H1 (cell line): ENCODE measurements around the gene HSPA6. TPM values are rescaled to one million over a fixed set of nuclear protein-coding genes. Genes with fewer than 3 reads are reported as not detected.

Experiments used
- CTCF ChIA-PET: fragments of 300-600 bp; sonication (Branson Sonifier 250); formaldehyde crosslinking; loops from one replicate; lab custom pipeline; 2021; ENCODE audit not compliant: partially characterized antibody; lab: Charles Lee
- POLR2A ChIA-PET: fragments of 300-600 bp; sonication (Branson Sonifier 250); formaldehyde crosslinking; loops from one replicate; lab custom pipeline; 2021; ENCODE audit warnings: inconsistent platforms; ENCODE audit not compliant: partially characterized antibody; lab: Charles Lee
- DNase-seq, 2 experiments: peaks; one replicate each; pipeline versions ENCODE4 v3.0.0 to v3.0.0-alpha.2; 2010 to 2022; ENCODE audit warnings: low spot score in 2 of 2, low read depth in 1 of 2, mixed read lengths in 1 of 2
- FAIRE-seq: peaks from 2 replicates; lab custom pipeline; 2011; peaks lifted over from hg19 to GRCh38; lab: Jason Lieb, UNC
- H2AFZ ChIP-seq: 2 replicates; pipeline ENCODE4 v1.8.1; 2012; ENCODE audit warnings: low read length, inconsistent platforms
- H2AK5ac ChIP-seq: 2 replicates; pipeline ENCODE4 v1.6.1; 2013; ENCODE audit warnings: low read depth, low read length
- H2BK120ac ChIP-seq: replicated peaks from 2 replicates; pipeline ENCODE3; 2013; ENCODE audit warnings: low read depth, low read length, inconsistent platforms
- H2BK12ac ChIP-seq: 2 replicates; pipeline ENCODE4 v1.6.1; 2013; ENCODE audit warnings: low read depth, low read length
- H2BK15ac ChIP-seq: 2 replicates; pipeline ENCODE4 v1.6.1; 2013; ENCODE audit warnings: low read length
- H2BK20ac ChIP-seq: 2 replicates; pipeline ENCODE4 v1.6.1; 2013; ENCODE audit warnings: low read length
- H2BK5ac ChIP-seq: 2 replicates; pipeline ENCODE4 v1.6.1; 2013; ENCODE audit warnings: low read depth, low read length
- H3K14ac ChIP-seq: 2 replicates; pipeline ENCODE4 v1.6.1; 2013; ENCODE audit warnings: inconsistent platforms; ENCODE audit not compliant: insufficient read length
- H3K18ac ChIP-seq: 2 replicates; pipeline ENCODE4 v1.6.1; 2013; ENCODE audit warnings: low read length; ENCODE audit errors: extremely low read depth
- H3K23ac ChIP-seq: 2 replicates; pipeline ENCODE4 v1.6.1; 2013; ENCODE audit warnings: inconsistent platforms; ENCODE audit not compliant: insufficient read length
- H3K23me2 ChIP-seq: 2 replicates; pipeline ENCODE4 v1.6.1; 2013; ENCODE audit warnings: low read depth, low read length
- H3K27ac ChIP-seq: 2 replicates; pipeline ENCODE4 v1.6.1; 2011; ENCODE audit warnings: low read depth, low read length, inconsistent platforms
- H3K27me3 ChIP-seq, 4 experiments: replicated peaks in 1 of 4; 1 replicate in 1 of 4; 2 replicates in 3 of 4; pipeline versions ENCODE4 v1.6.1 to v1.8.1; 2011 to 2013; ENCODE audit warnings: low read length in 3 of 4, mild to moderate bottlenecking in 3 of 4, inconsistent platforms in 2 of 4, mixed read lengths in 2 of 4, moderate library complexity in 1 of 4; ENCODE audit not compliant: control insufficient read depth in 3 of 4, insufficient read depth in 3 of 4; ENCODE audit errors: extremely low read depth in 1 of 4
- H3K36me3 ChIP-seq, 4 experiments: 2 replicates each; pipeline versions ENCODE4 v1.6.1 to v1.8.1; 2011 to 2013; ENCODE audit warnings: mild to moderate bottlenecking in 4 of 4, low read length in 3 of 4, moderate library complexity in 2 of 4, control low read depth in 1 of 4, inconsistent platforms in 1 of 4; ENCODE audit not compliant: insufficient read depth in 4 of 4, control insufficient read depth in 2 of 4
- H3K4ac ChIP-seq: replicated peaks from 2 replicates; pipeline ENCODE3; 2013; ENCODE audit warnings: low read length, low read depth, mixed read lengths, inconsistent platforms; ENCODE audit not compliant: insufficient read length
- H3K4me1 ChIP-seq, 4 experiments: replicated peaks in 1 of 4; 1 replicate in 1 of 4; 2 replicates in 3 of 4; pipeline versions ENCODE4 v1.6.1 to v1.8.1; 2011 to 2013; ENCODE audit warnings: low read length in 3 of 4, inconsistent platforms in 2 of 4, mixed read lengths in 1 of 4; ENCODE audit not compliant: insufficient read depth in 4 of 4, control insufficient read depth in 3 of 4
- H3K4me2 ChIP-seq, 2 experiments: 2 replicates each; pipeline versions ENCODE4 v1.6.1 to v1.8.1; 2011 to 2013; ENCODE audit warnings: low read depth in 2 of 2, low read length in 2 of 2, control low read depth in 1 of 2, inconsistent platforms in 1 of 2, mild to moderate bottlenecking in 1 of 2; ENCODE audit not compliant: insufficient read depth in 1 of 2
- H3K4me3 ChIP-seq, 4 experiments: fragments of 200-600, 300-600 bp in 1 of 4; sonication (generic), shearing (Covaris generic), sonication (Bioruptor Twin) in 1 of 4; 2 replicates each; pipeline versions ENCODE4 v1.5.1 to v1.8.1; 2011 to 2016; ENCODE audit warnings: low read length in 4 of 4, low read depth in 3 of 4, control low read depth in 2 of 4, inconsistent platforms in 2 of 4, mild to moderate bottlenecking in 2 of 4, mixed read lengths in 1 of 4, moderate library complexity in 1 of 4; ENCODE audit not compliant: insufficient read depth in 2 of 4; ENCODE audit errors: extremely low read depth in 1 of 4
- H3K56ac ChIP-seq: replicated peaks from 2 replicates; pipeline ENCODE3; 2013; ENCODE audit warnings: low read depth, mild to moderate bottlenecking, mixed read lengths, low read length, inconsistent platforms; ENCODE audit not compliant: insufficient read length
- H3K79me1 ChIP-seq: 2 replicates; pipeline ENCODE4 v1.6.1; 2013; ENCODE audit warnings: low read depth, low read length, control low read depth
- H3K79me2 ChIP-seq, 2 experiments: 2 replicates each; pipeline versions ENCODE4 v1.6.1 to v1.8.1; 2012 to 2013; ENCODE audit warnings: low read length in 2 of 2, mild to moderate bottlenecking in 2 of 2, inconsistent platforms in 1 of 2; ENCODE audit not compliant: insufficient read depth in 2 of 2, control insufficient read depth in 1 of 2
- H3K9ac ChIP-seq, 4 experiments: replicated peaks in 1 of 4; 1 replicate in 1 of 4; 2 replicates in 3 of 4; pipeline versions ENCODE4 v1.6.1 to v1.8.1; 2011 to 2013; ENCODE audit warnings: low read depth in 3 of 4, low read length in 3 of 4, control low read depth in 2 of 4, mild to moderate bottlenecking in 2 of 4, moderate library complexity in 2 of 4, inconsistent platforms in 1 of 4; ENCODE audit errors: extremely low read depth in 1 of 4
- H3K9me3 ChIP-seq, 2 experiments: 2 replicates each; pipeline versions ENCODE4 v1.6.1 to v1.8.1; 2012 to 2013; ENCODE audit warnings: mild to moderate bottlenecking in 2 of 2, moderate library complexity in 2 of 2, control low read depth in 1 of 2, inconsistent platforms in 1 of 2, low read depth in 1 of 2, low read length in 1 of 2, mixed read lengths in 1 of 2; ENCODE audit not compliant: insufficient read depth in 2 of 2
- H4K20me1 ChIP-seq, 2 experiments: replicated peaks in 1 of 2; 2 replicates each; pipeline versions ENCODE3 to v1.8.1; 2011 to 2013; ENCODE audit warnings: inconsistent platforms in 2 of 2, low read length in 2 of 2, mild to moderate bottlenecking in 1 of 2; ENCODE audit not compliant: insufficient read depth in 2 of 2, control insufficient read depth in 1 of 2
- H4K5ac ChIP-seq: 2 replicates; pipeline ENCODE4 v1.6.1; 2013; ENCODE audit warnings: low read length, low read depth, mixed read lengths, inconsistent platforms; ENCODE audit not compliant: insufficient read length
- H4K8ac ChIP-seq: 2 replicates; pipeline ENCODE4 v1.8.0; 2013; ENCODE audit warnings: mild to moderate bottlenecking, moderate library complexity, low read length, inconsistent platforms; ENCODE audit not compliant: insufficient read depth; ENCODE audit errors: extremely low read depth
- H4K91ac ChIP-seq: replicated peaks from 2 replicates; pipeline ENCODE3; 2013; ENCODE audit warnings: low read length, mixed read lengths, inconsistent platforms; ENCODE audit not compliant: insufficient read length
- BACH1 ChIP-seq: IDR thresholded peaks from 2 replicates; pipeline ENCODE4 v1.6.1; 2012; ENCODE audit warnings: low read length, improper control_type of control experiment
- CHD1 ChIP-seq: IDR thresholded peaks from 2 replicates; pipeline ENCODE4 v1.6.1; 2012; ENCODE audit warnings: low read depth, low read length, improper control_type of control experiment
- POU5F1 ChIP-seq: IDR thresholded peaks from 2 replicates; pipeline ENCODE4 v1.6.1; 2011; ENCODE audit warnings: low read depth, mild to moderate bottlenecking, low read length, moderate library complexity
- SP1 ChIP-seq: IDR thresholded peaks from 2 replicates; pipeline ENCODE4 v1.6.1; 2011; ENCODE audit warnings: low read depth, low read length
- SP2 ChIP-seq: IDR thresholded peaks from 2 replicates; pipeline ENCODE4 v1.6.1; 2012; ENCODE audit warnings: mild to moderate bottlenecking, low read length, inconsistent platforms
- WGBS, 2 experiments: shearing (Covaris generic) in 1 of 2; methylation state at CpG; one replicate each; pipeline versions ENCODE4 v1.1.6 to v1.1.7; 2013 to 2015; ENCODE audit warnings: low lambda C conversion rate in 2 of 2, mixed read lengths in 2 of 2, inconsistent platforms in 1 of 2, low coverage in 1 of 2, missing lambda C conversion rate in 1 of 2; ENCODE audit not compliant: insufficient replicate concordance in 2 of 2, insufficient coverage in 1 of 2, insufficient read length in 1 of 2; ENCODE audit errors: extremely low coverage in 1 of 2, missing lambda C conversion rate in 1 of 2; 5-methylcytosine and 5-hydroxymethylcytosine counted together
- polyA plus RNA-seq, 7 experiments: library from polyadenylated mRNA; depleted of rRNA in 3 of 7; stranded (reverse) in 5 of 7; unstranded in 2 of 7; fragments of >200 nt in 5 of 7; fragments of 200-250 nt in 2 of 7; gene quantifications; 1 replicate in 5 of 7; 2 replicates in 1 of 7; 4 replicates in 1 of 7; pipeline versions ENCODE4 v1.2.1 to v1.2.3, GENCODE V29; 2011 to 2013; ENCODE audit warnings: missing spikeins in 2 of 7, mixed read lengths in 2 of 7
- total RNA-seq: library from RNA; stranded (reverse); fragmentation: NEBNext Ultra II Directional; extraction: Animal tissue kit (Norgen Biotek cat#: 25700); gene quantifications from 2 replicates; pipeline ENCODE4 v1.2.1, GENCODE V29; 2021
- TF ChIP-seq, protein P1 (sequence below): IDR thresholded peaks from 2 replicates; pipeline ENCODE4 v1.6.1; 2012; ENCODE audit warnings: low read length, inconsistent platforms

HSPA6 gene
- total and polyA plus RNA-seq, 2 of the 8 experiments (the other 6 are each of a cell fraction or from before 2014, with no cell fraction given), result 0.06 to 0.15 TPM

- no peak overlapping the region for H3K23ac ChIP-seq
- no peaks in the 10 kb centered on the region for H3K23me2 ChIP-seq
- TF ChIP-seq SP1 (no peak), SP2 (no peak), BACH1 (no peak), POU5F1 (no peak), CHD1 (no peak)
- TF ChIP-seq, protein P1, sequence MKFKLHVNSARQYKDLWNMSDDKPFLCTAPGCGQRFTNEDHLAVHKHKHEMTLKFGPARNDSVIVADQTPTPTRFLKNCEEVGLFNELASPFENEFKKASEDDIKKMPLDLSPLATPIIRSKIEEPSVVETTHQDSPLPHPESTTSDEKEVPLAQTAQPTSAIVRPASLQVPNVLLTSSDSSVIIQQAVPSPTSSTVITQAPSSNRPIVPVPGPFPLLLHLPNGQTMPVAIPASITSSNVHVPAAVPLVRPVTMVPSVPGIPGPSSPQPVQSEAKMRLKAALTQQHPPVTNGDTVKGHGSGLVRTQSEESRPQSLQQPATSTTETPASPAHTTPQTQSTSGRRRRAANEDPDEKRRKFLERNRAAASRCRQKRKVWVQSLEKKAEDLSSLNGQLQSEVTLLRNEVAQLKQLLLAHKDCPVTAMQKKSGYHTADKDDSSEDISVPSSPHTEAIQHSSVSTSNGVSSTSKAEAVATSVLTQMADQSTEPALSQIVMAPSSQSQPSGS, result no peak
- DNase-seq (no peak), FAIRE-seq (no peak)
- H2AK5ac ChIP-seq, result no peak overlapping the region
- ChIA-PET POLR2A (no interaction called here), CTCF (no interaction called here)
- H2BK15ac ChIP-seq, result no peak overlapping the region
- no peaks in the 10 kb centered on the region; a peak in 1 of 7 replicates for H3K27me3 ChIP-seq
- no peaks in the 10 kb centered on the region for H4K20me1 ChIP-seq
- H3K79me2 ChIP-seq, result no peaks in the 10 kb centered on the region
- H3K14ac ChIP-seq, result no peak overlapping the region
- 89% methylated on average over 1 of the region's 1 CpG; no CpG with 5 or more reads in 1 of the 2 experiments for WGBS, 2 experiments
- no peak overlapping the region for H4K5ac ChIP-seq
- no peaks in the 10 kb centered on the region for H3K36me3 ChIP-seq
- H3K79me1 ChIP-seq, result no peaks in the 10 kb centered on the region
- no peak overlapping the region for H2BK12ac ChIP-seq
- no peak overlapping the region for H2BK20ac ChIP-seq
- no peak overlapping the region for H3K4me3 ChIP-seq
- H2BK5ac ChIP-seq, result no peak overlapping the region
- H2BK120ac ChIP-seq, result no peak overlapping the region
- H3K4ac ChIP-seq, result no peak overlapping the region
- H3K56ac ChIP-seq, result no peak overlapping the region
- H3K9me3 ChIP-seq, result no peaks in the 10 kb centered on the region
- H3K9ac ChIP-seq, result no peak overlapping the region
- peaks cover 0 to 2% (median 0%) of the 10 kb centered on the region in 4 experiments; a peak in 3 of 7 replicates for H3K4me1 ChIP-seq
- no peak overlapping the region for H4K8ac ChIP-seq
- H3K27ac ChIP-seq, result no peak overlapping the region
- no peak overlapping the region for H3K18ac ChIP-seq
- no peak overlapping the region for H4K91ac ChIP-seq
- no peak overlapping the region for H2AFZ ChIP-seq
- H3K4me2 ChIP-seq, result no peak overlapping the region
Measured at GRCh38 chr1:161501234-161501633, 23.1 kb upstream of the HSPA6 start.
